ENCODE measurements around the gene SLC35B2. TPM values are rescaled to one million over a fixed set of nuclear protein-coding genes. Genes with fewer than 3 reads are reported as not detected.

Gene SLC35B2
- total and polyA plus RNA-seq, 2 donors (not counting 1 experiment from before 2014, with no cell fraction given), result 88.4 to 89.4 TPM

DNA sequence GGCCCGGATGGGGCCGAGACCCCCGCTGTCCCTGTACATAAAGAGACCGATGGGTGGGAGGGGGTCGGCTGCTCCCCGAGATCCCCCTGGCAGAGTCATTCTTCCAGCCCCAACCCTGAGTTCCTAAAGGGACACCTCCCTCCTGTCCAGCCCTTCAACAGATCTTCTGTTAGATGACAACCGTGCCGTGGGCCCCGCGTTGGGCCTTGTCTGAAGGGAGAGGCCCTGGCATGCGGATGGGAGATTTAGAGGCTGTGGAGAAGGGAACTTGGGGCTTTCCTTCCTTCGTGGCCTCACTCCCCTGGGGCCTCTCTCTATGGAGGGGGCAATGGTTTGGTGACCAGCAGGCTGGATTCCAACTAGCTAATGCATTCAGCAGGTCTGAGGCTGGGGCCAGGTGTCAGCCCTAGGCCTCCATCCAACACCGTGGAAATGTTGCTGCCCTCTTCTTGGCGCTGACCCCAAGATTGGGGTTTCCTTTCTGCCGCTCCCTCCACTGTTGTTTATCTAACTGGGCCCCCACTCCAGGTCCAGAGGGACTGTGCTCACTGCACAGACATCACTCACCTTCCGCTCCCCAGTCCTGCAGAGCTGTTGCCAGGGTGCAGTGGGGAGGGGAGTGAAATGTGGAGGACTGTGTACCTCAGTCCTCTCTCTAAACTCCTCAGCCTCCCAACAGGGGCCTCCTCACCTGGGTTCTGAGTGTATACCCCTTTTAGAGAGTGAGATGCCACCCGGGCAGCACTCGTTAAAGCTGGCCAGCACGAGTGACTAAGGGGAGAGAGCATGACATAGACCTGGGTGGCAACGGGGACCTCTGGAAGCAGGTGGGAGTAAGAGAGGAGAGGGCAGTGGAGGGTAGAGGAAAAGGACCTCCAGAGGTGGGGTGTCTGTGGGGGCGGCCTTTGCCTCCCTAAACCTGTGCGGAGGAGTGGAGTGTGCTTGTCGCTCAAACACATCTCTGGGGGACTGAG is 19.6 kb upstream of the SLC35B2 start:
- Histone ChIP-seq H3K4me3 (replicated peaks in 1 of 4; ENCODE audit: control extremely low read depth in 1 of 4, insufficient read depth in 1 of 4, low read depth in 3 of 4, low read length in 4 of 4) (no peak overlapping the region), H3K4me2 (ENCODE audit: extremely low read depth, insufficient read depth, low read length) (no peak overlapping the region), H3K27me3 (ENCODE audit: control insufficient read depth, insufficient read depth, low read length) (peaks cover 41% of the 10 kb centered on the region), H3K79me2 (ENCODE audit: control insufficient read depth, insufficient read depth, low read length) (no peaks in the 10 kb centered on the region), H3K9ac (ENCODE audit: insufficient read depth, low read length) (no peak overlapping the region), H3K27ac (ENCODE audit: insufficient read depth, low read length) (no peak overlapping the region), H3K4me1 (ENCODE audit: control insufficient read depth, extremely low read depth, insufficient read depth, low read length) (no peaks in the 10 kb centered on the region), H4K20me1 (ENCODE audit: control insufficient read depth, extremely low read depth, insufficient read depth, low read length) (no peaks in the 10 kb centered on the region), H3K9me3 (ENCODE audit: control insufficient read depth, insufficient read depth, low read depth, low read length) (no peaks in the 10 kb centered on the region), H3K36me3 (ENCODE audit: control insufficient read depth, insufficient read depth, low read length) (no peaks in the 10 kb centered on the region), H2AFZ (ENCODE audit: low read length) (no peak overlapping the region)
- no peak for DNase-seq (ENCODE audit: low read depth in 2 of 2)
- TF ChIP-seq, protein P1, sequence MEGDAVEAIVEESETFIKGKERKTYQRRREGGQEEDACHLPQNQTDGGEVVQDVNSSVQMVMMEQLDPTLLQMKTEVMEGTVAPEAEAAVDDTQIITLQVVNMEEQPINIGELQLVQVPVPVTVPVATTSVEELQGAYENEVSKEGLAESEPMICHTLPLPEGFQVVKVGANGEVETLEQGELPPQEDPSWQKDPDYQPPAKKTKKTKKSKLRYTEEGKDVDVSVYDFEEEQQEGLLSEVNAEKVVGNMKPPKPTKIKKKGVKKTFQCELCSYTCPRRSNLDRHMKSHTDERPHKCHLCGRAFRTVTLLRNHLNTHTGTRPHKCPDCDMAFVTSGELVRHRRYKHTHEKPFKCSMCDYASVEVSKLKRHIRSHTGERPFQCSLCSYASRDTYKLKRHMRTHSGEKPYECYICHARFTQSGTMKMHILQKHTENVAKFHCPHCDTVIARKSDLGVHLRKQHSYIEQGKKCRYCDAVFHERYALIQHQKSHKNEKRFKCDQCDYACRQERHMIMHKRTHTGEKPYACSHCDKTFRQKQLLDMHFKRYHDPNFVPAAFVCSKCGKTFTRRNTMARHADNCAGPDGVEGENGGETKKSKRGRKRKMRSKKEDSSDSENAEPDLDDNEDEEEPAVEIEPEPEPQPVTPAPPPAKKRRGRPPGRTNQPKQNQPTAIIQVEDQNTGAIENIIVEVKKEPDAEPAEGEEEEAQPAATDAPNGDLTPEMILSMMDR (conservative IDR thresholded peaks at IDR 0.05 in 1 of 2, IDR thresholded peaks at IDR 0.05 in 1 of 2; ENCODE audit: low read depth in 1 of 2, low read length in 2 of 2), result no peak
- TF ChIP-seq EZH2 (IDR thresholded peaks at IDR 0.05; ENCODE audit: low read length, missing control alignments), result no peak

DNA sequence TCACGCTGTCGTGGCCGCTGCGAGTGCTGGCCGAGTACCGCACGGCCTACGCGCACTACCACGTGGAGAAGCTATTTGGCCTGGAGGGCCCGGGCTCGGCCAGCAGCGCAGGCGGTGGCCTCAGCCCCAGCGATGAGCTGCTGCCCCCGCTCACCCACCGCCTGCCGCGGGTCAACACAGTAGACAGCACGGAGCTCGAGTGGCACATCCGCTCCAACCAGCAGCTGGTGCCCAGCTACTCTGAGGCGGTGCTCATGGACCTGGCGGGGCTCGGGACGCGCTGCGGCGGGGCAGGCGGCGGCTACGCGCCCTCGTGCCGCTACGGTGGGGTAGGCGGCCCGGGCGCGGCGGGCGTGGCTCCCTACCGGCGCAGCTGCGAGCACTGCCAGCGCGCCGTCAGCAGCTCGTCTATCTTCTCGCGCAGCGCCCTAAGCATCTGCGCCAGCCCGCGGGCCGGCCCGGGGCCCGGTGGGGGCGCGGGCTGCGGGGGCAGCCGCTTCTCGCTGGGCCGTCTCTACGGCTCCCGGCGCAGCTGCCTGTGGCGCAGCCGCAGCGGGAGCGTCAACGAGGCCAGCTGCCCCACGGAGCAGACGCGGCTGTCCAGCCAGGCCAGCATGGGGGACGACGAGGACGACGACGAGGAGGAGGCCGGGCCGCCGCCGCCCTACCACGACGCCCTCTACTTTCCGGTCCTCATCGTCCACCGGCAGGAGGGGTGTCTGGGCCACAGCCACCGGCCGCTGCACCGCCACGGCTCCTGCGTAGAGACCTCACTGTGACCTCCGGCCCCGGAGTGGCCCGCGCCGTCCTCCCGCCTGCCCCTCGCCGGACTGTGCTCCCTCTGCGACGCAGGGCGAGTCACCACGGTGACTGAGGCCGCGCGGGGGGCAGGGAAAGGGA is 18.7 kb upstream of the SLC35B2 start:
- Histone ChIP-seq H2AFZ (ENCODE audit: low read length) (no peak overlapping the region), H3K9me3 (ENCODE audit: control insufficient read depth, insufficient read depth, low read depth, low read length) (no peaks in the 10 kb centered on the region), H3K9ac (ENCODE audit: insufficient read depth, low read length) (no peak overlapping the region), H3K36me3 (ENCODE audit: control insufficient read depth, insufficient read depth, low read length) (no peaks in the 10 kb centered on the region), H3K4me1 (ENCODE audit: control insufficient read depth, extremely low read depth, insufficient read depth, low read length) (no peaks in the 10 kb centered on the region), H3K27me3 (ENCODE audit: control insufficient read depth, insufficient read depth, low read length) (peaks cover 50% of the 10 kb centered on the region), H3K4me3 (replicated peaks in 1 of 4; ENCODE audit: control extremely low read depth in 1 of 4, insufficient read depth in 1 of 4, low read depth in 3 of 4, low read length in 4 of 4) (no peak overlapping the region), H3K27ac (ENCODE audit: insufficient read depth, low read length) (no peak overlapping the region), H3K79me2 (ENCODE audit: control insufficient read depth, insufficient read depth, low read length) (no peaks in the 10 kb centered on the region), H4K20me1 (ENCODE audit: control insufficient read depth, extremely low read depth, insufficient read depth, low read length) (no peaks in the 10 kb centered on the region), H3K4me2 (ENCODE audit: extremely low read depth, insufficient read depth, low read length) (no peak overlapping the region)
- no peak for TF ChIP-seq EZH2 (IDR thresholded peaks at IDR 0.05; ENCODE audit: low read length, missing control alignments)
- TF ChIP-seq, protein P1 (conservative IDR thresholded peaks at IDR 0.05 in 1 of 2, IDR thresholded peaks at IDR 0.05 in 1 of 2; ENCODE audit: low read depth in 1 of 2, low read length in 2 of 2), result no peak
- no peak for DNase-seq (ENCODE audit: low read depth in 2 of 2)

GRCh38 chr6:44275271-44275748 is 18.0 kb upstream of the SLC35B2 start:
- Histone ChIP-seq H3K4me2 (ENCODE audit: extremely low read depth, insufficient read depth, low read length) (no peak overlapping the region), H3K36me3 (ENCODE audit: control insufficient read depth, insufficient read depth, low read length) (no peaks in the 10 kb centered on the region), H3K9ac (ENCODE audit: insufficient read depth, low read length) (no peak overlapping the region), H3K9me3 (ENCODE audit: control insufficient read depth, insufficient read depth, low read depth, low read length) (no peaks in the 10 kb centered on the region), H3K4me1 (ENCODE audit: control insufficient read depth, extremely low read depth, insufficient read depth, low read length) (no peaks in the 10 kb centered on the region), H4K20me1 (ENCODE audit: control insufficient read depth, extremely low read depth, insufficient read depth, low read length) (no peaks in the 10 kb centered on the region), H3K27me3 (ENCODE audit: control insufficient read depth, insufficient read depth, low read length) (peaks cover 51% of the 10 kb centered on the region), H3K4me3 (replicated peaks in 1 of 4; ENCODE audit: control extremely low read depth in 1 of 4, insufficient read depth in 1 of 4, low read depth in 3 of 4, low read length in 4 of 4) (no peak overlapping the region), H3K79me2 (ENCODE audit: control insufficient read depth, insufficient read depth, low read length) (no peaks in the 10 kb centered on the region), H2AFZ (ENCODE audit: low read length) (no peak overlapping the region), H3K27ac (ENCODE audit: insufficient read depth, low read length) (no peak overlapping the region)
- no peak for DNase-seq (ENCODE audit: low read depth in 2 of 2)
- TF ChIP-seq, protein P1 (conservative IDR thresholded peaks at IDR 0.05 in 1 of 2, IDR thresholded peaks at IDR 0.05 in 1 of 2; ENCODE audit: low read depth in 1 of 2, low read length in 2 of 2), result no peak
- TF ChIP-seq EZH2 (IDR thresholded peaks at IDR 0.05; ENCODE audit: low read length, missing control alignments), result no peak
